Measurements from ENCODE around the gene PDZD2. TPM values are rescaled to one million over a fixed set of nuclear protein-coding genes. Genes with fewer than 3 reads are reported as not detected.

PDZD2 gene
- total RNA-seq, 1 experiment from 2014 or later: 23.0 TPM

GRCh38 chr5:32108167-32108566 is 469.2 kb downstream of the PDZD2 start:
- H3K27ac Mint-ChIP-seq (ENCODE audit: low read depth, unreplicated experiment): no peak overlapping the region
- intact Hi-C loops (cut with micrococcal nuclease): no loop called here
- CTCF ChIA-PET: interaction anchor here (0.5 to 2.5 kb wide), 3 partner anchors 15 to 228 kb away, joined by 3 to 12 read pairs (median 3); no protein-coding TSS in a partner anchor
- TF ChIP-seq CTCF (IDR thresholded peaks at IDR 0.05; ENCODE audit: unreplicated experiment): no peak
- peaks cover 83% of the 10 kb centered on the region for H3K36me3 Mint-ChIP-seq (ENCODE audit: insufficient read depth, unreplicated experiment)
- POLR2A ChIA-PET: interaction anchor here (1.2 kb wide), 1 partner anchor 170 kb away, joined by 3 read pairs; no protein-coding TSS in a partner anchor
- BruUV-seq (replicated peaks): no TSS peak
- no peak overlapping the region for H3K4me3 Mint-ChIP-seq (ENCODE audit: unreplicated experiment)
- no peak for DNase-seq (ENCODE audit: unreplicated experiment)
- H3K27me3 Mint-ChIP-seq (ENCODE audit: insufficient read depth, unreplicated experiment): no peaks in the 10 kb centered on the region
- H3K4me1 Mint-ChIP-seq (ENCODE audit: insufficient read depth, unreplicated experiment): no peaks in the 10 kb centered on the region
- no peaks in the 10 kb centered on the region for H3K9me3 Mint-ChIP-seq (ENCODE audit: unreplicated experiment)

- intact Hi-C loops (cut with micrococcal nuclease): no loop called here
- no peak for TF ChIP-seq CTCF (IDR thresholded peaks at IDR 0.05; ENCODE audit: unreplicated experiment)
- no peaks in the 10 kb centered on the region for H3K9me3 Mint-ChIP-seq (ENCODE audit: unreplicated experiment)
- no peak overlapping the region for H3K4me3 Mint-ChIP-seq (ENCODE audit: unreplicated experiment)
- ChIA-PET POLR2A (no interaction called here), CTCF (interaction anchor here (0.6 to 2.5 kb wide), 4 partner anchors 16 to 298 kb away, joined by 3 to 12 read pairs (median 4); no protein-coding TSS in a partner anchor)
- peaks cover 73% of the 10 kb centered on the region for H3K36me3 Mint-ChIP-seq (ENCODE audit: insufficient read depth, unreplicated experiment)
- no peaks in the 10 kb centered on the region for H3K27me3 Mint-ChIP-seq (ENCODE audit: insufficient read depth, unreplicated experiment)
- H3K27ac Mint-ChIP-seq (ENCODE audit: low read depth, unreplicated experiment): no peak overlapping the region
- H3K4me1 Mint-ChIP-seq (ENCODE audit: insufficient read depth, unreplicated experiment): no peaks in the 10 kb centered on the region
- BruUV-seq (replicated peaks): no TSS peak
- DNase-seq (ENCODE audit: unreplicated experiment): peak; percentile 51
These were observed 470.3 kb downstream of the PDZD2 start for GRCh38 chr5:32109236-32109635.

- H3K27ac Mint-ChIP-seq (ENCODE audit: low read depth, unreplicated experiment): no peak overlapping the region
- H3K9me3 Mint-ChIP-seq (ENCODE audit: unreplicated experiment): no peaks in the 10 kb centered on the region
- BruUV-seq (replicated peaks): no TSS peak
- no peaks in the 10 kb centered on the region for H3K27me3 Mint-ChIP-seq (ENCODE audit: insufficient read depth, unreplicated experiment)
- H3K4me1 Mint-ChIP-seq (ENCODE audit: insufficient read depth, unreplicated experiment): no peaks in the 10 kb centered on the region
- intact Hi-C loops (cut with micrococcal nuclease): no loop called here
- peaks cover 69% of the 10 kb centered on the region for H3K36me3 Mint-ChIP-seq (ENCODE audit: insufficient read depth, unreplicated experiment)
- H3K4me3 Mint-ChIP-seq (ENCODE audit: unreplicated experiment): no peak overlapping the region
- DNase-seq (ENCODE audit: unreplicated experiment): no peak
- POLR2A ChIA-PET: no interaction called here
- no peak for TF ChIP-seq CTCF (IDR thresholded peaks at IDR 0.05; ENCODE audit: unreplicated experiment)
- CTCF ChIA-PET: interaction anchor here (0.6 to 1.2 kb wide), 3 partner anchors 11 to 219 kb away, joined by 3 to 5 read pairs (median 3); no protein-coding TSS in a partner anchor
These were observed 471.3 kb downstream of the PDZD2 start for GRCh38 chr5:32110111-32110696.

- Mint-ChIP-seq H3K27me3 (ENCODE audit: insufficient read depth, unreplicated experiment) (no peaks in the 10 kb centered on the region), H3K36me3 (ENCODE audit: insufficient read depth, unreplicated experiment) (peaks cover 35% of the 10 kb centered on the region), H3K9me3 (ENCODE audit: unreplicated experiment) (no peaks in the 10 kb centered on the region), H3K27ac (ENCODE audit: low read depth, unreplicated experiment) (peak overlapping the region; percentile 52), H3K4me3 (ENCODE audit: unreplicated experiment) (no peak overlapping the region), H3K4me1 (ENCODE audit: insufficient read depth, unreplicated experiment) (peaks cover 11% of the 10 kb centered on the region)
- DNase-seq (ENCODE audit: unreplicated experiment): no peak
- no TSS peak for BruUV-seq (replicated peaks)
- intact Hi-C loops (cut with micrococcal nuclease): no loop called here
- ChIA-PET CTCF (interaction anchor here (1.2 to 1.5 kb wide), 2 partner anchors 12 to 23 kb away, joined by 3 to 4 read pairs; no protein-coding TSS in a partner anchor), POLR2A (no interaction called here)
- TF ChIP-seq CTCF (IDR thresholded peaks at IDR 0.05; ENCODE audit: unreplicated experiment): no peak
These were observed 477.1 kb downstream of the PDZD2 start for GRCh38 chr5:32115985-32116384.
